Neural progenitor cell (in vitro differentiated cells): ENCODE data around the gene PLXNA4. TPM values are rescaled to one million over a fixed set of nuclear protein-coding genes. Genes with fewer than 3 reads are reported as not detected.

ENCODE experiments used
- DNase-seq: peaks from one replicate; pipeline ENCODE4 v3.0.0-alpha.2; 2016; ENCODE audit warnings: low spot score
- H2AFZ ChIP-seq: fragments of 200-600 bp; sonication (generic); replicated peaks from 2 replicates; pipeline ENCODE4 v1.6.1; 2016; ENCODE audit warnings: antibody characterized with exemption
- H3F3A ChIP-seq: fragments of 200-600 bp; sonication (generic); 2 replicates; pipeline ENCODE4 v1.6.1; 2016; ENCODE audit warnings: antibody characterized with exemption, low read depth
- H3K27ac ChIP-seq: fragments of 200-600 bp; sonication (generic); 2 replicates; pipeline ENCODE4 v1.5.1; 2016; ENCODE audit warnings: mild to moderate bottlenecking
- H3K27me3 ChIP-seq: fragments of 200-600 bp; sonication (generic); 2 replicates; pipeline ENCODE4 v1.6.1; 2016; ENCODE audit warnings: mild to moderate bottlenecking, moderate library complexity
- H3K36me3 ChIP-seq: fragments of 200-600 bp; sonication (generic); 2 replicates; pipeline ENCODE4 v1.5.1; 2016
- H3K4me1 ChIP-seq: fragments of 200-600 bp; sonication (generic); 2 replicates; pipeline ENCODE4 v1.6.1; 2016; ENCODE audit warnings: mixed run types
- H3K4me2 ChIP-seq: fragments of 200-600 bp; sonication (generic); 2 replicates; pipeline ENCODE4 v1.6.1; 2016
- H3K4me3 ChIP-seq: fragments of 200-600 bp; sonication (generic); 2 replicates; pipeline ENCODE4 v1.5.1; 2016
- H3K79me2 ChIP-seq: fragments of 200-600 bp; sonication (generic); 2 replicates; pipeline ENCODE4 v1.6.1; 2016; ENCODE audit warnings: low read depth
- H3K9ac ChIP-seq: fragments of 200-600 bp; sonication (generic); 2 replicates; pipeline ENCODE4 v1.6.1; 2016
- H3K9me3 ChIP-seq: fragments of 200-600 bp; sonication (generic); 2 replicates; pipeline ENCODE4 v1.5.1; 2016; ENCODE audit warnings: low read depth
- H4K20me1 ChIP-seq: fragments of 200-600 bp; sonication (generic); 2 replicates; pipeline ENCODE4 v1.6.1; 2016; ENCODE audit warnings: low read depth
- H3K27ac Mint-ChIP-seq: 3 replicates; pipeline ENCODE4 v1.8.0; 2021; ENCODE audit warnings: mixed read lengths
- H3K27me3 Mint-ChIP-seq: 2 replicates; pipeline ENCODE4 v1.8.0; 2022; ENCODE audit warnings: low read depth, mild to moderate bottlenecking, inconsistent platforms, moderate library complexity, mixed read lengths; ENCODE audit not compliant: insufficient read depth
- H3K36me3 Mint-ChIP-seq: 3 replicates; pipeline ENCODE4 v1.8.0; 2021; ENCODE audit warnings: mixed read lengths
- H3K4me1 Mint-ChIP-seq: 3 replicates; pipeline ENCODE4 v1.8.0; 2021; ENCODE audit warnings: mixed read lengths
- H3K4me3 Mint-ChIP-seq: 3 replicates; pipeline ENCODE4 v1.8.0; 2021; ENCODE audit warnings: mild to moderate bottlenecking, moderate library complexity, mixed read lengths
- H3K9me3 Mint-ChIP-seq: 3 replicates; pipeline ENCODE4 v1.8.0; 2020; ENCODE audit warnings: mixed read lengths
- EZH2 ChIP-seq: fragments of 200-600 bp; sonication (generic); IDR thresholded peaks from 2 replicates; pipeline ENCODE4 v1.6.1; 2017; ENCODE audit warnings: antibody characterized with exemption, mild to moderate bottlenecking, moderate library complexity
- EZH2phosphoT487 ChIP-seq: fragments of 200-600 bp; sonication (generic); IDR thresholded peaks from 2 replicates; pipeline ENCODE4 v1.6.1; 2017; ENCODE audit warnings: antibody characterized with exemption
- total RNA-seq: library from RNA; depleted of rRNA; stranded (reverse); fragments of >200 nt; gene quantifications from 2 replicates; pipeline ENCODE4 v1.2.3, GENCODE V29; 2015; ENCODE audit warnings: low replicate concordance
- TF ChIP-seq, protein P1 (sequence below): fragments of 200-600 bp; sonication (generic); IDR thresholded peaks from 2 replicates; pipeline ENCODE4 v1.5.1; 2017; ENCODE audit warnings: antibody characterized with exemption, mild to moderate bottlenecking

Gene PLXNA4
- total RNA-seq, 1 donor from 2014 or later: 0.49 TPM

DNA sequence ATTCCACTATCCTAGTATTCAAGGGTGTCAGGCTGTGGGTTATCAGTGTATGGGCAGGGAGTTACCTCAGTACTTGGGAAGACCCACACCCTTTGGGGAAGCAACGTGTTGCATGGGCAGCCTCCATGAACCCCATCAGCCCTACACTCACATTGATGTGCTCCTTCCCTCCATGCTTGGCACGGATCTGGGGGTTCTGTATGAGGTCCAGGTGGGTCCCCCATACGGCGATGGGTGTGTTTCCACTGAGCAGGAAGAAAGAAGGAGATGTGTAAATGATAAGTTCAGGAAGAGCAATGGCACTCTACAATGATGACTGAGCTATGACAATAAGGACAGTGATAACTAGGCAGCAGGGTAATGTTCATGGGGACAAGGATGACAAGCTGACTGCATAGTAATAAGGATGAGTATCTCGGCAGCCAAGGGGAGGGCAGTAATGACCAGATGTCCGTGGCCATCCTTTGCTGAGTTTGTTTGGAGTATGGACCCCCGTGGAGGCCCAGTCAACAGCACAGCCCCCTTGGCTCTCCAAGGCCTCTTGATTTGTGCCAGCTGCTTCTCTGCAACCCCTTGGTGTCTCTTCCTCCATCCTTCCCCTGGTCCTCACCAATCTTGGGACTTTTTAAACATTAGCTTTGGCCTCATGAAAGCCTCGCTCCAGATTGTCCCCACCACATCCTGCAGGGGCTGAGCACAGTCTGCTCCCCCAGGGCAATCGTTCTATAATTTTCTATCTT lies 394.2 kb downstream of the PLXNA4 start:
- H3K9ac ChIP-seq: no peak overlapping the region
- no peak overlapping the region for H3K4me2 ChIP-seq
- H3K4me3 ChIP-seq: no peak overlapping the region
- DNase-seq: no peak
- no peaks in the 10 kb centered on the region for H3K9me3 ChIP-seq
- Mint-ChIP-seq H3K27me3 (peaks cover 10% of the 10 kb centered on the region), H3K36me3 (peaks cover 3% of the 10 kb centered on the region), H3K4me3 (no peak overlapping the region), H3K27ac (no peak overlapping the region), H3K4me1 (peaks cover 3% of the 10 kb centered on the region), H3K9me3 (peaks cover 6% of the 10 kb centered on the region)
- no peak for TF ChIP-seq EZH2
- TF ChIP-seq EZH2phosphoT487: no peak
- TF ChIP-seq, protein P1, sequence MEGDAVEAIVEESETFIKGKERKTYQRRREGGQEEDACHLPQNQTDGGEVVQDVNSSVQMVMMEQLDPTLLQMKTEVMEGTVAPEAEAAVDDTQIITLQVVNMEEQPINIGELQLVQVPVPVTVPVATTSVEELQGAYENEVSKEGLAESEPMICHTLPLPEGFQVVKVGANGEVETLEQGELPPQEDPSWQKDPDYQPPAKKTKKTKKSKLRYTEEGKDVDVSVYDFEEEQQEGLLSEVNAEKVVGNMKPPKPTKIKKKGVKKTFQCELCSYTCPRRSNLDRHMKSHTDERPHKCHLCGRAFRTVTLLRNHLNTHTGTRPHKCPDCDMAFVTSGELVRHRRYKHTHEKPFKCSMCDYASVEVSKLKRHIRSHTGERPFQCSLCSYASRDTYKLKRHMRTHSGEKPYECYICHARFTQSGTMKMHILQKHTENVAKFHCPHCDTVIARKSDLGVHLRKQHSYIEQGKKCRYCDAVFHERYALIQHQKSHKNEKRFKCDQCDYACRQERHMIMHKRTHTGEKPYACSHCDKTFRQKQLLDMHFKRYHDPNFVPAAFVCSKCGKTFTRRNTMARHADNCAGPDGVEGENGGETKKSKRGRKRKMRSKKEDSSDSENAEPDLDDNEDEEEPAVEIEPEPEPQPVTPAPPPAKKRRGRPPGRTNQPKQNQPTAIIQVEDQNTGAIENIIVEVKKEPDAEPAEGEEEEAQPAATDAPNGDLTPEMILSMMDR: no peak
- no peaks in the 10 kb centered on the region for H4K20me1 ChIP-seq
- H3K27ac ChIP-seq: no peak overlapping the region
- no peaks in the 10 kb centered on the region for H3K4me1 ChIP-seq
- no peaks in the 10 kb centered on the region for H3K27me3 ChIP-seq
- H3F3A ChIP-seq: no peaks in the 10 kb centered on the region
- no peak overlapping the region for H2AFZ ChIP-seq
- no peaks in the 10 kb centered on the region for H3K79me2 ChIP-seq
- no peaks in the 10 kb centered on the region for H3K36me3 ChIP-seq

DNA sequence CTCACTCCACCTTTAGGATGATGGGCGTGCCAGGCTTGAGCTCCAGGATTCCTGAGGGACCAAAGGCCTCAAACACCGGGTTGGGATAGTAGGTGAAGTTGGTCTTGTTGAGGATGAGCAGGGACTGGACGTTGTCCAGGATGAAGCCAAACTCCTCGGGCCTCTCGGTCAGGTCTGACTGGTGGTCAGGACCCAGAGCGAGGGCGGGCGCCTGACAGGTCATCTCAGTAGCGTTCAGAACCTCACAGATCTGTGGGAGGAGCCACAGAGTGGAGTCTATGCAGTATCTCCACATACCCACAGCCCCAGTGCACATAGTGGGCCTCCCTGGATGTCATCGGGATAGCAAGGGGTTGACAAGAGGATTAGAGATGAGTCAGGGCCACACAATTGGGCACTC lies 394.9 kb downstream of the PLXNA4 start:
- Histone ChIP-seq H2AFZ (no peak overlapping the region), H3K27ac (no peak overlapping the region), H3K4me1 (no peaks in the 10 kb centered on the region), H3K79me2 (no peaks in the 10 kb centered on the region), H3K4me2 (no peak overlapping the region), H3K4me3 (no peak overlapping the region), H3K9me3 (no peaks in the 10 kb centered on the region), H3K9ac (no peak overlapping the region), H3F3A (no peaks in the 10 kb centered on the region), H3K27me3 (no peaks in the 10 kb centered on the region), H3K36me3 (no peaks in the 10 kb centered on the region), H4K20me1 (no peaks in the 10 kb centered on the region)
- no peak for DNase-seq
- Mint-ChIP-seq H3K36me3 (no peaks in the 10 kb centered on the region), H3K4me3 (no peak overlapping the region), H3K27ac (no peak overlapping the region), H3K9me3 (no peaks in the 10 kb centered on the region), H3K27me3 (peaks cover 7% of the 10 kb centered on the region), H3K4me1 (peaks cover 3% of the 10 kb centered on the region)
- TF ChIP-seq, protein P1: no peak
- no peak for TF ChIP-seq EZH2phosphoT487
- no peak for TF ChIP-seq EZH2

DNA sequence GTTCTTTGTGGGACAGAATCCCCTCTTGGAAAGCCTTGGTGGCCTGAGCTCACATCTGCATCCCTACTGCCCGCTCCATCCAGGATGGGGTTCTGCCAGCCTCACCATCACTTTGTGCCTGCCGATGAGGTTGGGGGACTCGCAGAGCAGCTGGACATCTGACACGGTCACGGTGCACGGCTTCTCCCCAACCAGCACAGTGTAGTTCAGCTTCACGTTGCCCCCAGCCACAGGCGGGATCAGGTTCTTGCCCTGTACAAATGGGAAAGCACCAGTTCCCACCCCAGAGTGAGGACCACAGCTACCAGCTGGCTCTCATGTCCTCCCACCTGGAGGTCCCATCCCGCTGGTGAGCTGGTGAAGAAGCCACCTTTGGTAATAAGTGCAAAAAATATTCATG lies 395.8 kb downstream of the PLXNA4 start:
- H3K36me3 ChIP-seq: no peaks in the 10 kb centered on the region
- H3K4me3 Mint-ChIP-seq: no peak overlapping the region
- no peak overlapping the region for H3K27ac Mint-ChIP-seq
- no peak for DNase-seq
- H3K4me1 ChIP-seq: no peaks in the 10 kb centered on the region
- H3K9ac ChIP-seq: no peak overlapping the region
- H3K4me1 Mint-ChIP-seq: peaks cover 3% of the 10 kb centered on the region
- H3K36me3 Mint-ChIP-seq: no peaks in the 10 kb centered on the region
- H2AFZ ChIP-seq: no peak overlapping the region
- no peaks in the 10 kb centered on the region for H3K27me3 ChIP-seq
- H3K79me2 ChIP-seq: no peaks in the 10 kb centered on the region
- H4K20me1 ChIP-seq: no peaks in the 10 kb centered on the region
- peaks cover 8% of the 10 kb centered on the region for H3K27me3 Mint-ChIP-seq
- H3K9me3 ChIP-seq: no peaks in the 10 kb centered on the region
- H3F3A ChIP-seq: no peaks in the 10 kb centered on the region
- TF ChIP-seq, protein P1: no peak
- TF ChIP-seq EZH2 (no peak), EZH2phosphoT487 (no peak)
- no peaks in the 10 kb centered on the region for H3K9me3 Mint-ChIP-seq
- H3K4me2 ChIP-seq: no peak overlapping the region
- H3K4me3 ChIP-seq: no peak overlapping the region
- H3K27ac ChIP-seq: no peak overlapping the region
